Fibroblast of lung (primary cell): ENCODE measurements around the gene CHAF1B. TPM values are rescaled to one million over a fixed set of nuclear protein-coding genes. Genes with fewer than 3 reads are reported as not detected.

Experiments used
- DNase-seq, 2 donors: peaks; one replicate each; pipeline versions ENCODE4 v3.0.0 to v3.0.0-alpha.2; 2010; ENCODE audit warnings: low read depth in 2 of 2
- H2AFZ ChIP-seq: 2 replicates; pipeline ENCODE4 v1.5.1; 2012; ENCODE audit warnings: low read length, control low read depth, inconsistent platforms
- H3K27ac ChIP-seq: 2 replicates; pipeline ENCODE4 v1.5.1; 2011; ENCODE audit warnings: low read length, control low read depth; ENCODE audit not compliant: insufficient read depth
- H3K27me3 ChIP-seq: 2 replicates; pipeline ENCODE4 v1.5.1; 2011; ENCODE audit warnings: mild to moderate bottlenecking, low read length; ENCODE audit not compliant: control insufficient read depth, insufficient read depth
- H3K36me3 ChIP-seq: 2 replicates; pipeline ENCODE4 v1.5.1; 2011; ENCODE audit warnings: low read length; ENCODE audit not compliant: control insufficient read depth, insufficient read depth
- H3K4me1 ChIP-seq: 2 replicates; pipeline ENCODE4 v1.5.1; 2011; ENCODE audit warnings: low read length; ENCODE audit not compliant: control insufficient read depth, insufficient read depth; ENCODE audit errors: extremely low read depth
- H3K4me2 ChIP-seq: 2 replicates; pipeline ENCODE4 v1.5.1; 2011; ENCODE audit warnings: low read length, control low read depth; ENCODE audit not compliant: insufficient read depth; ENCODE audit errors: extremely low read depth
- H3K4me3 ChIP-seq, 4 experiments: fragments of 200-600 bp in 1 of 4; sonication (generic) in 1 of 4; replicated peaks in 1 of 4; 2 replicates each; pipeline ENCODE4 v1.5.1; 2011 to 2016; ENCODE audit warnings: low read length in 4 of 4, low read depth in 3 of 4, mild to moderate bottlenecking in 3 of 4, control low read depth in 2 of 4, inconsistent platforms in 1 of 4, mixed read lengths in 1 of 4; ENCODE audit not compliant: insufficient read depth in 1 of 4; ENCODE audit errors: control extremely low read depth in 1 of 4
- H3K79me2 ChIP-seq: 2 replicates; pipeline ENCODE4 v1.5.1; 2012; ENCODE audit warnings: mild to moderate bottlenecking, low read length, inconsistent platforms; ENCODE audit not compliant: control insufficient read depth, insufficient read depth
- H3K9ac ChIP-seq: 2 replicates; pipeline ENCODE4 v1.5.1; 2011; ENCODE audit warnings: mild to moderate bottlenecking, low read length, control low read depth; ENCODE audit not compliant: insufficient read depth
- H3K9me3 ChIP-seq: 2 replicates; pipeline ENCODE4 v1.5.1; 2012; ENCODE audit warnings: low read depth, low read length; ENCODE audit not compliant: control insufficient read depth, insufficient read depth
- H4K20me1 ChIP-seq: 2 replicates; pipeline ENCODE4 v1.5.1; 2011; ENCODE audit warnings: low read length; ENCODE audit not compliant: control insufficient read depth, insufficient read depth; ENCODE audit errors: extremely low read depth
- EZH2 ChIP-seq: IDR thresholded peaks from 2 replicates; pipeline ENCODE4 v1.5.1; 2012; ENCODE audit warnings: low read length, control low read depth, mild to moderate bottlenecking; ENCODE audit errors: missing control alignments
- polyA plus RNA-seq, 2 donors: library from polyadenylated mRNA; depleted of rRNA in 1 of 2; stranded (reverse) in 1 of 2; unstranded in 1 of 2; fragments of >200 nt; gene quantifications; 2 replicates each; pipeline ENCODE4 v1.2.1, GENCODE V29; 2011 to 2012; ENCODE audit warnings: missing spikeins in 1 of 2
- total RNA-seq: library from RNA; depleted of rRNA; stranded (reverse); fragments of >200 nt; gene quantifications from 2 replicates; pipeline ENCODE4 v1.2.1, GENCODE V29; 2014
- TF ChIP-seq, protein P1 (sequence below), 2 donors: IDR thresholded peaks in 1 of 2; conservative IDR thresholded peaks in 1 of 2; 1 replicate in 1 of 2; 2 replicates in 1 of 2; pipeline ENCODE4 v1.5.1; 2011 to 2012; ENCODE audit warnings: low read length in 2 of 2, control low read depth in 1 of 2, inconsistent platforms in 1 of 2, low read depth in 1 of 2, mild to moderate bottlenecking in 1 of 2

CHAF1B gene
- total and polyA plus RNA-seq, 2 donors (not counting 1 experiment from before 2014, with no cell fraction given), result 0.99 to 5.2 TPM

DNA sequence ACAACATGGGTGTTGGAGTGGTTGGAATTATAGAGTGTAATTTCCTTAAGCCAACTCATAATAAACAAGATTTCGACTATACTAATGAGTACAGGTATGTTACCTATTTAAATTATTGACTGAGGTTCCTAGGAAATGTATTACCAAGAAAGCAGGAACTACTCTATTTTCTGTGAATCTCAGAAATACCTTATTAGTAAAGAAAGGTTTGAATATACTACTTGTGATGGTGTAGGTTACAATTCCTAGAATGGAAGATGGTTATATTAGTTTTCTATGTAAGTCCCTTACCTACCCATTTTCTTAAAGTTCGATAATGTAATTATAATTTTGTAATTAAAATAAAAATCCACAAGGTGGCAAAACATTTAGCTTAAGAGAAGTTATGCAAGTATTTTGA is 35.9 kb upstream of the CHAF1B start:
- Histone ChIP-seq H3K9ac (no peak overlapping the region), H3K36me3 (peaks cover 6% of the 10 kb centered on the region), H2AFZ (no peak overlapping the region), H3K4me2 (no peak overlapping the region), H4K20me1 (no peaks in the 10 kb centered on the region), H3K9me3 (no peaks in the 10 kb centered on the region), H3K27me3 (no peaks in the 10 kb centered on the region), H3K4me3 (no peak overlapping the region), H3K27ac (no peak overlapping the region), H3K4me1 (peaks cover 10% of the 10 kb centered on the region), H3K79me2 (peaks cover 2% of the 10 kb centered on the region)
- no peak for DNase-seq
- TF ChIP-seq, protein P1, sequence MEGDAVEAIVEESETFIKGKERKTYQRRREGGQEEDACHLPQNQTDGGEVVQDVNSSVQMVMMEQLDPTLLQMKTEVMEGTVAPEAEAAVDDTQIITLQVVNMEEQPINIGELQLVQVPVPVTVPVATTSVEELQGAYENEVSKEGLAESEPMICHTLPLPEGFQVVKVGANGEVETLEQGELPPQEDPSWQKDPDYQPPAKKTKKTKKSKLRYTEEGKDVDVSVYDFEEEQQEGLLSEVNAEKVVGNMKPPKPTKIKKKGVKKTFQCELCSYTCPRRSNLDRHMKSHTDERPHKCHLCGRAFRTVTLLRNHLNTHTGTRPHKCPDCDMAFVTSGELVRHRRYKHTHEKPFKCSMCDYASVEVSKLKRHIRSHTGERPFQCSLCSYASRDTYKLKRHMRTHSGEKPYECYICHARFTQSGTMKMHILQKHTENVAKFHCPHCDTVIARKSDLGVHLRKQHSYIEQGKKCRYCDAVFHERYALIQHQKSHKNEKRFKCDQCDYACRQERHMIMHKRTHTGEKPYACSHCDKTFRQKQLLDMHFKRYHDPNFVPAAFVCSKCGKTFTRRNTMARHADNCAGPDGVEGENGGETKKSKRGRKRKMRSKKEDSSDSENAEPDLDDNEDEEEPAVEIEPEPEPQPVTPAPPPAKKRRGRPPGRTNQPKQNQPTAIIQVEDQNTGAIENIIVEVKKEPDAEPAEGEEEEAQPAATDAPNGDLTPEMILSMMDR (conservative IDR thresholded peaks at IDR 0.05 in 1 of 2, IDR thresholded peaks at IDR 0.05 in 1 of 2; ENCODE audit: low read depth in 1 of 2, low read length in 2 of 2), result no peak
- no peak for TF ChIP-seq EZH2

DNA sequence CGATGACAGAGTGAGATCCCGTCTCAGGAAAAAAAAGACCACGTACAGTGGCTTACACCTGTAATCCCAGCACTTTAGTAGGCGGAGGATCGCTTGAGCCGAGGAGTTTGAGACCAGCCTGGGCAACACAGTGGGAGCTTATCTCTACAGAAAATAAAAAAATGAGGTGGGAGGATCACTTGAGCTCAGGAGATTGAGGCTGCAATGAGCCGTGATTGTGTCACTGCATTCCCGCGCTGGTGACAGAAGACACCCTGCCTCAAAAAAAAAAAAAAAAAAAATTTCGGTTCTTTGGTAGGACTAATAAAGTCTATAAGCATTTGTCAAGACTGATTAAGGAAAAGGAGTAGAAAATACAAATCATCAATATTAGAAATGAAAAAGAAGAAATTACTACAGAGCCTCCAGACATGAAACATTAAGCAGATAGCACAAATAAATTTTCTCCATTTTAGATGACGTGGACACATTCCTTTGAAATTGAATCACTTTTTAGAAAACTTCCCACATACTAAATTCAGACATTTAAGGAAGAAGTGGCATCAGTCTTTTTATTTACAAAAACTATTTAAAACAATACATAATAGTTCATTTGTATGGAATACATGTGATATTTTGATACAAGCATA is 34.8 kb upstream of the CHAF1B start:
- Histone ChIP-seq H3K4me2 (no peak overlapping the region), H3K27me3 (no peaks in the 10 kb centered on the region), H3K27ac (peak overlapping the region; percentile 58), H3K4me3 (no peak overlapping the region), H3K79me2 (peaks cover 2% of the 10 kb centered on the region), H2AFZ (no peak overlapping the region), H4K20me1 (no peaks in the 10 kb centered on the region), H3K9ac (no peak overlapping the region), H3K4me1 (peaks cover 10% of the 10 kb centered on the region), H3K9me3 (no peaks in the 10 kb centered on the region), H3K36me3 (peaks cover 4% of the 10 kb centered on the region)
- peak; percentile 70 to 74 for DNase-seq
- TF ChIP-seq, protein P1 (conservative IDR thresholded peaks at IDR 0.05 in 1 of 2, IDR thresholded peaks at IDR 0.05 in 1 of 2; ENCODE audit: low read depth in 1 of 2, low read length in 2 of 2), result no peak
- TF ChIP-seq EZH2, result no peak

DNA sequence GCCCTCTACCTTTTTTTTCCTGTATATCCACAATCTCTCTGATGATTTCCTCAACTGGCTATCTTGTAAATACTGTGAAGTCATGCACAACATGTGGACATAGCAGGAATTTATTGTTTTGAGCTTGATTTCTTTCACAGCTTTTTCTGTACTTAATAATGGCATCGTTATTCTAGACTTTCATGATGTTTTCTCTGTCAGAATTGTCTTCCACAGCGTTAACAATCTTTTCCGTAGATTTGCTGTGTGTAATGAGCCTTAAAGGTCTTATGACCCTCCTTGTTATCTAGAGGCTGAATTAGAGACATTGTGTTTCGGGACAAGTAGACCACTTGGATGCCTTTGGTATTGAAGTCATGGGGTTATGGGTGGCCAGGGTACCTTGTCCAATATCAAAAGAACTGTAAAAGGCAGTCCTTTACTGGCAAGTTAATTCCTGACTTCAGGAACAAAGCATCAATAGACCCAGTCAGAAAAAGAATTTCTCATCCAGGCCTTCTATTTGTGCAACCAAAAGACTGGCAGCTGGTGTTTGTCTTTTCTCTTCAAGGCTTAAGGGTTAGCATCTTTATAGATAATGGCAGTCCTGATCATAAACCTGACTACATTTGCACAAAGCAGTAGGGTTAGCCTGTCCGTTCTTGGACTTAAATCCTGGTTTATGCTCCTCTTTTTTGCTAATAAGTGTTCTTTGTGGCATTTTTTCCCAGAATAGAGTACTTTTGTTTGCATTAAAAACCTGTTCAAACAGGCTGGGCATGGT is 30.1 kb upstream of the CHAF1B start:
- no peak overlapping the region for H3K9ac ChIP-seq
- no peak overlapping the region for H3K27ac ChIP-seq
- peaks cover 2% of the 10 kb centered on the region for H3K79me2 ChIP-seq
- TF ChIP-seq EZH2, result no peak
- TF ChIP-seq, protein P1 (conservative IDR thresholded peaks at IDR 0.05 in 1 of 2, IDR thresholded peaks at IDR 0.05 in 1 of 2; ENCODE audit: low read depth in 1 of 2, low read length in 2 of 2), result no peak
- H3K4me2 ChIP-seq, result no peak overlapping the region
- H3K4me3 ChIP-seq, result no peak overlapping the region
- no peaks in the 10 kb centered on the region for H3K9me3 ChIP-seq
- no peaks in the 10 kb centered on the region for H4K20me1 ChIP-seq
- peaks cover 1% of the 10 kb centered on the region for H3K4me1 ChIP-seq
- H3K27me3 ChIP-seq, result no peaks in the 10 kb centered on the region
- peaks cover 7% of the 10 kb centered on the region for H3K36me3 ChIP-seq
- no peak overlapping the region for H2AFZ ChIP-seq
- DNase-seq, result no peak
